GM21390 (cell line): Measurements from ENCODE around the gene RNF187.

Experiments
- ATAC-seq: cut with Tn5 transposase; IDR thresholded peaks from one replicate; pipeline ENCODE4 v1.9.1; 2021; ENCODE audit not compliant: unreplicated experiment

RNF187 gene

GRCh38 chr1:228508840-228509415 is 21.7 kb downstream of the RNF187 start:
- ATAC-seq, result no peak

- no peak for ATAC-seq
Measured at GRCh38 chr1:228510101-228510802, 23.1 kb downstream of the RNF187 start.

GRCh38 chr1:228510803-228511413 is 23.7 kb downstream of the RNF187 start:
- no peak for ATAC-seq

GRCh38 chr1:228511546-228512445 is 24.6 kb downstream of the RNF187 start:
- ATAC-seq, result no peak

- ATAC-seq, result no peak
Measured at GRCh38 chr1:228512781-228513198, 25.6 kb downstream of the RNF187 start.

- no peak for ATAC-seq
Measured at GRCh38 chr1:228513236-228513900, 26.2 kb downstream of the RNF187 start.

GRCh38 chr1:228514421-228514820 is 27.2 kb downstream of the RNF187 start:
- no peak for ATAC-seq

GRCh38 chr1:228515200-228515834 is 28.1 kb downstream of the RNF187 start:
- no peak for ATAC-seq

- ATAC-seq, result no peak
Measured at GRCh38 chr1:228517655-228518054, 30.5 kb downstream of the RNF187 start.

GRCh38 chr1:228527596-228527995 is 40.4 kb downstream of the RNF187 start:
- ATAC-seq, result no peak

GRCh38 chr1:228528612-228529011 is 41.4 kb downstream of the RNF187 start:
- no peak for ATAC-seq

- no peak for ATAC-seq
Measured at GRCh38 chr1:228530086-228530758, 43.0 kb downstream of the RNF187 start.

GRCh38 chr1:228530951-228531731 is 44.0 kb downstream of the RNF187 start:
- ATAC-seq, result no peak

- no peak for ATAC-seq
Measured at GRCh38 chr1:228538831-228539230, 51.6 kb downstream of the RNF187 start.

GRCh38 chr1:228540161-228540917 is 53.2 kb downstream of the RNF187 start:
- ATAC-seq, result no peak

- no peak for ATAC-seq
Measured at GRCh38 chr1:228541725-228542124, 54.5 kb downstream of the RNF187 start.

- no peak for ATAC-seq
Measured at GRCh38 chr1:228542376-228542775, 55.2 kb downstream of the RNF187 start.

GRCh38 chr1:228542981-228543380 is 55.8 kb downstream of the RNF187 start:
- ATAC-seq, result no peak
